ENCODE data around the gene OR7G3.

OR7G3 gene

GRCh38 chr19:9107375-9107774, 19.4 kb downstream of the OR7G3 start, which contains the start of gene OR7G2:
TSS of gene OR7G2 (minus strand) at chr19:9107475. CDS start at chr19:9103243, 4,232 bp downstream.
- DNase-seq (ENCODE audit: low read depth, low spot score), result no peak

- no peak for DNase-seq (ENCODE audit: low read depth, low spot score)
Observed at GRCh38 chr19:9086761-9087160, 40.0 kb downstream of the OR7G3 start, which contains the start of gene OR1M1. TSS of gene OR1M1 (plus strand) at chr19:9087061. CDS start at chr19:9093245, 6,184 bp downstream.

GRCh38 chr19:9078651-9079050, 48.1 kb downstream of the OR7G3 start:
- no peak for DNase-seq (ENCODE audit: low read depth, low spot score)

GRCh38 chr19:9076901-9077300, 49.8 kb downstream of the OR7G3 start:
- DNase-seq (ENCODE audit: low read depth, low spot score), result no peak
